Femur (tissue), 1 donor: ENCODE results near the gene TNNT3.

Source experiments
- DNase-seq: peaks from one replicate; pipeline ENCODE4 v3.0.0-alpha.2; 2017

Gene TNNT3

GRCh38 chr11:1964348-1964747 lies 44.8 kb downstream of the TNNT3 start:
- DNase-seq: no peak

GRCh38 chr11:1964955-1965354 lies 45.5 kb downstream of the TNNT3 start:
- DNase-seq: no peak

DNA sequence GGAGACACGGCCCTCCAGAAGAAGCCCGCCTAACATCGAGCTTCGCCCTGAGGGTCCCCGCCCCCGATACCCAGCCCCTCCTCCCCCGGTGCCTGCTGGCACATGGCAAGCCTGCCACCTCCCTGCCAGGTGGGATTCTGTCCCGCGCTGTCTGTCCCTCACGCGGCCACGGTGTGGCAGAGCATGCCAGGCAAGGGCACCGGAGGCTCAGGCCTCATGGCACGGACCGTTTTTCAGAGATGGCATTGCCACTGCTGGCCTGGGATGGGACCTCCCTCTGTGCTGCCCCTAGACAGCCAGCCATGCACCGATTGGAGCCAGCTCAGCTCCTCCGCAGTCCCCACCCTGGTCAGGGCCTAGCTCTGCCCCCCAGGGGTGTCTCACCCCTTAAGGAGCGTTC lies 47.0 kb downstream of the TNNT3 start:
- DNase-seq: no peak

DNA sequence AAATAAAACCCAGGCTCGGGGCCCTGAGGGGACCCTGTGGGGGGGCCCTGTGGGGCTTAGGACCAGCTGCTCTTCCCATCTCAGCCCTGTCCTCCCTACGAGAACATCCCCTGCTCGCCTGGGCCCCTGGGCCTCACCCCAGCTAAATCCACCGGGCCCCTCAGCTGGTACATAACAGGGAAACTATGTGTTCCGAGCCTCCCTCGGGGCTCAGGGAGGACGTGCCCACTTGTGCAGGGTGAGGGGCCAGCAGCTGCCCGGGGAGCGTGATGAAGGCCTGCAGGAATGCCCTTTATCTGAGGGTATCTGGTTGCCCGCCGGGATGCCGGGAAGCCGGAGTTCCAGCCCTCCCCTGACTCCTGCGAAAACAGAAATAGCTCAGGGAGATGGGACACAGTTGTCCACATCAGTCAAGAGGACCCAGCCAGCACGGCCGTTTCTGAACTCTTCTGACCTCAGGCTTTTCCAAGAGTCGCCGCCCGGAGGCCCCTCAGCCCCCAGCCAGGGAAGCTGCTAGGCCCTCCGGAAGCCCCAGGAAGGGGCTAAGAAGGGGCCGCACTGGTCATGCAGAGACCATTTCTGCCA lies 48.2 kb downstream of the TNNT3 start:
- DNase-seq: peak; percentile 46

- no peak for DNase-seq
Measured at GRCh38 chr11:1968454-1969002, 49.0 kb downstream of the TNNT3 start.

GRCh38 chr11:1969035-1969434 lies 49.5 kb downstream of the TNNT3 start:
- DNase-seq: no peak

DNA sequence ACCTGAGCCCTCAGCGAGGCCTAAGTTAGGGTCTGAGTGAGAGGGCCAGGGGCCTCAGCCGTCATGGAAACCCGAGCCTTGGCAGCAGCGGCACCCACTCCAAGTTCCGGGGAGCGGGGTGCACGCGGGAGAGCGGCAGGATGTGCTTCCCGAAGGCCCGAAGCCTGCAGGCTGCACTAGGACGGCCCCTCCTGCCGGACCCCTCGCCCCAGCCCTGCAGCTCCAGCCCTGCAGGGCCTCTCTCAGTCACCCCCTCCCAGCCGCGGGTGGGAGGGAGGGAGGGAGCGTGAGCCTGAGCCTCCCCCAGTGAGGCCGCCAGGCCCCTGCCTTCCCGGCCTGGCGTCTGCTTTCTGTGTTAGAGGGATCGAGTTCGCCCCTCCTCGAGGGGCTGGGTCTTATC lies 50.3 kb downstream of the TNNT3 start:
- no peak for DNase-seq

DNA sequence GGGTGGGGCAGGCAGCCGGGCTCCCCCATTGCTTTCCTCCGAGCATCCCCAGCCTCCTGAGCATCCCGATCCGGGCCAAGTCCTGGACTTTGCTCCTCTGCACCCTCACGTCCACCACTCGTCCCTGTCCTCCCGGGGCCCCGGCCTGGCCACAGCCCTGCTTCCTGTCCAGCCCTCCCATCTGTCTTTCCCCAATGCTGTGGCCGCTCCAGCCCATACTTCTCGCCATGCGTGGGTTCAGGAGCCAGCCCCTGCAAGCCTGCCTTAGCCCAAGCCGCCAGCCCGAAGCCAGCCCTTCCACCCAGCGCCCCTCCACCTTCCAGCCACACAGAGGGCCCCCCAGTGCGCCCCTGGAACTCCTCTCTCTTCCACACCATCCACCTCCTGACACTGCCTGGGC lies 51.5 kb downstream of the TNNT3 start:
- DNase-seq: peak; percentile 14

DNA sequence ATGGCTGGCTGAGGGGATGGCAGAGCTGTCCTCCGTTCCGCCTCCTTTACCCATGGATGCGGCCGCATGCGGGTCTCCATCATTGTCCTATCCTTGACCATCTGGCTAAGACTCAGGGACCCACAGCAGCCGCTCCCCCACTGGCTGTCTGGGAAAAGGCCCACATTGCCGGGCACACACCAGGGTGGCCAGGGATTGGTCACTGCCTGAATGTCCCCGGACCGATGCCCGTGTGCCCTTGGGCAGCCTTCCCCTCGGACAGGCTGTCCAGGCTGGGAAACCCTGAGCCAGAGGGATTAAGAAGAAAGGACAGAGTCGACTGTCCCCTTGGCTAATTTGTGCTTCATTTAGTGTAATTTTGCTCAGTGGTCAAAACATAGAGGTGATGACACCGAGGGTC lies 55.7 kb downstream of the TNNT3 start:
- DNase-seq: no peak

- DNase-seq: no peak
Measured at GRCh38 chr11:1978720-1979473, 59.4 kb downstream of the TNNT3 start.

DNA sequence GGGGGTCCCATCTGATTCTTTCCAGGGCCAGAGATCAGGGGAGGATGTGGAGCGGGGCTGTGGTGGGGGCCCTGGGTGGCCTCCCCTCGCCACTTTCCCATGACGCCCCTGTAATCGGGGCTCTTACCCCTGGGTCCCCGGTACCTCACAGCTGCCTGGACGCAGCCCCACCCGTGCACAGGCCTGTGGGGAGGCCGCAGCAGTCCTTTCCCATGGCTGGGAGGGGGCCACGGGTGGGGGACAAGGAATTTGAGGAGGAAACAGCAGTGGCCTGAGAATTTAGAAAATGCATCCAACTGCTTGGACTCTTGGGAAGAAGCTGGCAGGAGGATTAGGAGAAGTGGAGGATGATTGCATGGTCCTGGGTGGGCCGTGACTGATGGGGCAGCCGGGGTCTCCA lies 60.1 kb downstream of the TNNT3 start:
- DNase-seq: no peak

DNA sequence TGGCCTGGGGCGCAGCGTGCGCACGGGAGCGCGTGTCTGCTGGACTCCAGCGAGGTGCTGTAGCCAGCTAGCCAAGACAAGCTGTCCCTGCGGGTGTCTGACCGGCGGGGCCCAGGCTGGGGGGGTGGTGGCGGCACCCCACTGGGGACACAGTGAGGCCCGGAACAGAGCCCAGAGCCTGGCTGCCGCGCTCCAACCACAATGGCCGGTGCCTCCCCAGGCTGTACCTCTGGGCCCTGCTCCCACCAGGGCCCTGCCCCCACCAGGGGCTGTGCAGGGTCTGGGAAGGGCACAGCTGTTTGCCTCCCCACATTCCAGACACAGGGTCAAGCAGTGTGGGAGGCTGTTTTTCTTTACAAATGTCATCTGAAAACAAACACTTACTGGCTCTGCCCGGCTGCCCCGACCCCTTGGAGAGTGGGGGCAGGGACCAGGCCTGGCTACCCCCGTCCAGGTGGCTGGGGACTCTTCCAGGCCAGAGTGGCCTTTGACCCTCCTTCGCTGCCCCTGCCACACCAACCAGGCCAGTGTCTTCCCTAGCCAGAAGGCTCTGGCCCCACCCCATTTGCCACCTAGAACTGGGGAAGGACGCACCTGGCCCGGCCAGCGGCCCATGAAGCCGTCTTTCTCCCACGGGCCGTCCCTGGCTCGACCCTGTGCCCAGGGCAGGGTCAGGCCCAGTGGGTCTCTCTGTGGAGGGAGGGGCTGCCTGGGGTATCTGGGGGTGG lies 63.5 kb downstream of the TNNT3 start:
- no peak for DNase-seq

GRCh38 chr11:1983601-1983961 lies 64.1 kb downstream of the TNNT3 start:
- peak; percentile 4 for DNase-seq

- no peak for DNase-seq
Measured at GRCh38 chr11:1987024-1987423, 67.5 kb downstream of the TNNT3 start.

DNA sequence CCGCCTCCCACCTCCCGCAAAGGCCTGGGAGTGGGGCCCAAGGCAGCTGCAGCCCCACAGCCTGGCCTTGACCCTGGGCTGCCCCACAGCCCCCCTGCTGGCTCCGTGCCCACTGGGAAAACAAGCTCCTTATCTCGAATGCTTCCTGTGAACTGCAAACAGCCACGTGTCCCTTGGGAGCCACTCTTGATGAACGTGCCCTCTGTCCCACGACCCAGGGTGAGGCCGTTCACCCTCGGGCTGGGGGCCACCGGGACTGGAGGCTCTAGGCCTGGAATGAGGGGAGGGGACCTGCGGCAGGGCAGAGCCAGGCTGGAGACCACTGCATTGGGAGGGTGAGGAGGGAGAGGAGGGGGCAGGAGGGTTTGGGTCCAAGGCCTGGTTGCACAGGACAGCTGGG lies 68.7 kb downstream of the TNNT3 start:
- DNase-seq: no peak
